GM08714 (cell line): Measurements from ENCODE around the gene CDK4.
"Not testable (repeated sequence)": the region's sequence is repeated elsewhere in the genome, so short reads cannot be mapped to it uniquely, and the experiment has no call there.

ENCODE experiments used
- H3K4me3 ChIP-seq: fragments of 200-500 bp; sonication (Bioruptor generic); 2 replicates; pipeline ENCODE4 v1.5.1; 2014; ENCODE audit warnings: mild to moderate bottlenecking, low read length, inconsistent platforms
- ZNF274 ChIP-seq: IDR thresholded peaks from 2 replicates; pipeline ENCODE4 v1.6.1; 2012; ENCODE audit warnings: mild to moderate bottlenecking, low read depth, low read length

The CDK4 gene

GRCh38 chr12:57777911-57778310 lies 25.8 kb upstream of the CDK4 start:
- TF ChIP-seq ZNF274 = no peak
- no peak overlapping the region for H3K4me3 ChIP-seq

- no peak for TF ChIP-seq ZNF274
- H3K4me3 ChIP-seq = no peak overlapping the region
Measured at GRCh38 chr12:57777367-57777766, 25.3 kb upstream of the CDK4 start.

- TF ChIP-seq ZNF274 = no peak
- no peak overlapping the region for H3K4me3 ChIP-seq
Measured at GRCh38 chr12:57776247-57776587, 24.1 kb upstream of the CDK4 start.

GRCh38 chr12:57775563-57776246 lies 23.6 kb upstream of the CDK4 start:
- no peak for TF ChIP-seq ZNF274
- no peak overlapping the region for H3K4me3 ChIP-seq

- no peak for TF ChIP-seq ZNF274
- H3K4me3 ChIP-seq = no peak overlapping the region
Measured at GRCh38 chr12:57775044-57775443, 22.9 kb upstream of the CDK4 start.

GRCh38 chr12:57774634-57775033 lies 22.5 kb upstream of the CDK4 start:
- not testable (repeated sequence) for H3K4me3 ChIP-seq

- peak within 1 kb of the TSS; percentile 66 for H3K4me3 ChIP-seq
- no peak for TF ChIP-seq ZNF274
Measured at GRCh38 chr12:57772429-57773322, 20.6 kb upstream of the CDK4 start, which contains the start of gene EEF1AKMT3. TSS of gene EEF1AKMT3 (plus strand) at chr12:57772614. CDS start at chr12:57772725, 111 bp downstream.

- peak within 1 kb of the TSS; percentile 66 for H3K4me3 ChIP-seq
- no peak for TF ChIP-seq ZNF274
Measured at GRCh38 chr12:57771873-57772428, 19.8 kb upstream of the CDK4 start, which contains the start of gene METTL1. TSS of gene METTL1 (minus strand) at chr12:57772105. CDS start at chr12:57772083, 22 bp downstream.

- peak overlapping the region; percentile 66 for H3K4me3 ChIP-seq
- no peak for TF ChIP-seq ZNF274
Measured at GRCh38 chr12:57771236-57771872, 19.2 kb upstream of the CDK4 start.

DNA sequence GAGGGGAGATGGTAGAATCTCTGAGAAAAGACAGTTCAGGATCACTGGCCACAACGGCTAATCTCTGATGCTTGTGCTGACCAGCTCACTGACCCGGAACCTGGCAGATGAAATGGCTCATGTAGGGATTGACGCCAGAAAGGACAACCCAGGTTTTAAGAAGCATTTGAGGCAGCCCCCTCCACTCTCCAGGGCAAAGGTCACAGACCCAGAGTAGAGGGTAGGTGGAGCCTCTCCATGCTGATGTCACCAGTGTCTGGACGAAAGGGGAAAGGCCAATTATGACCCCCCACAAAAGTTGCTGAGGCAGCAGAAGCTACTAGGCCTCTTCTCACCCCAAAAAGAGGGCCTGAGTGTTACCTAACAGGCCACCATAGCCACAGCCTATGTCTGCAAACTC lies 18.6 kb upstream of the CDK4 start:
- TF ChIP-seq ZNF274 = no peak
- no peak overlapping the region; the same call in 1 of the 2 replicates for H3K4me3 ChIP-seq

DNA sequence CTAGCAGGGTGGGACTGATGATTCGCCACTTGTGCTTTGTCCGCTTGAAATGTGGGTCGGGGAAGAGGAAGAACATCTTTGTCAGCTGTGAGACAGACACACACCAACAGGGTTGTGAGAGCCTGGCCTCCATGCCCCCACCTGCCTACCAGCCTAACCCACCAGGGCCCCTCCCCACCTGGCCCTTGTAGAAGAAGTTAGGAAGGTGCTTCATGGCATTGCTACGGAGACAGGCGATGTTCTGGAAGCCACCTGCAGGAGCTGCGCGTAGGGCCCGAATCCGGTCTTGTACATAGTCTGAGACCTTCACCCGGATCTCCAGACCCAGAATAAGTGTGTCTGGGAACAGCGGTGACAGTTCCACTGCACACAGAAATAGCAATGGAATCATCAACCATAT lies 17.5 kb upstream of the CDK4 start:
- no peak for TF ChIP-seq ZNF274
- H3K4me3 ChIP-seq = no peak overlapping the region

DNA sequence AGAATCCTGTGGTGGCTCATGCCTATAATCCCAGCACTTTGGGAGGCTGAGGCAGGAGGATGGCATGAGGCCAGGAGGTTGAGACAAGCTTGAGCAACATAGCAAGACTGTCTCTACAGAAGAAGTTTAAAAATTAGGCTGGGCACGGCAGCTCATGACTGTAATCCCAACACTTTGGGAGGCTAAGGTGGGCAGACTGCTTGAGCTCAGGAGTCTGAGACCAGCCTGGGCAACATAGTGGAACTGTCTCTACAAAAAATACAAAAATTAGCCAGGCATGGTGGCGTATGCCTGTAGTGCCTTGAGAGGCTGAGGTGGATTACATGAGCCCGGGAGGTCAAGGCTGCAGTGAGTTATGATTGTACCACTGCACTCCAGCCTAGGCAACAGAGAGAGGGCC lies 15.8 kb upstream of the CDK4 start:
- TF ChIP-seq ZNF274 = no peak
- H3K4me3 ChIP-seq = no peak overlapping the region

- TF ChIP-seq ZNF274 = no peak
- no peak overlapping the region for H3K4me3 ChIP-seq
Measured at GRCh38 chr12:57767305-57767698, 15.2 kb upstream of the CDK4 start.
